HepG2 (cell line): ENCODE results near the gene CASKIN1. TPM values are rescaled to one million over a fixed set of nuclear protein-coding genes. Genes with fewer than 3 reads are reported as not detected.
A peak's percentile ranks its signal among the peaks of the same experiment; 100 is the strongest.

ENCODE experiments used
- BCL3 ChIP-seq: sonication (generic); formaldehyde crosslinking; IDR thresholded peaks from 2 replicates; pipeline ENCODE4 v1.5.1; 2020; ENCODE audit warnings: mild to moderate bottlenecking, missing genetic modification reagents, moderate library complexity
- E2F5 ChIP-seq: sonication (generic); formaldehyde crosslinking; conservative IDR thresholded peaks from 2 replicates; pipeline ENCODE4 v1.4.0; 2020; ENCODE audit warnings: missing genetic modification reagents
- GRHL1 ChIP-seq: sonication (generic); formaldehyde crosslinking; conservative IDR thresholded peaks from 2 replicates; pipeline ENCODE4 v1.8.0; 2022; ENCODE audit warnings: missing genetic modification reagents
- KMT2B ChIP-seq: IDR thresholded peaks from 2 replicates; pipeline ENCODE4 v1.6.1; 2016; ENCODE audit warnings: missing genetic modification reagents, missing compliant biosample characterization
- MIER2 ChIP-seq: IDR thresholded peaks from 2 replicates; pipeline ENCODE4 v1.6.1; 2016; ENCODE audit warnings: missing biosample characterization, missing genetic modification reagents
- NPAS2 ChIP-seq: sonication (generic); formaldehyde crosslinking; IDR thresholded peaks from 2 replicates; pipeline ENCODE4 v1.8.0; 2022; ENCODE audit warnings: mild to moderate bottlenecking, missing genetic modification reagents, borderline replicate concordance
- SCMH1 ChIP-seq: sonication (generic); formaldehyde crosslinking; IDR thresholded peaks from 2 replicates; pipeline ENCODE4 v1.9.0; 2021; ENCODE audit warnings: missing genetic modification reagents, mild to moderate bottlenecking, borderline replicate concordance
- TAF15 ChIP-seq: fragments of 200-400 bp; formaldehyde crosslinking; IDR thresholded peaks from one replicate; pipeline ENCODE4 v1.6.1; 2018; ENCODE audit warnings: mild to moderate bottlenecking, low read depth, low read length; ENCODE audit not compliant: poor library complexity, severe bottlenecking
- ZBED4 ChIP-seq: sonication (generic); formaldehyde crosslinking; IDR thresholded peaks from 2 replicates; pipeline ENCODE4 v1.4.0; 2020; ENCODE audit warnings: missing genetic modification reagents, borderline replicate concordance
- ZHX2 ChIP-seq, 2 experiments: sonication (generic) in 1 of 2; formaldehyde crosslinking in 1 of 2; IDR thresholded peaks; 2 replicates each; pipeline versions ENCODE4 v1.6.1 to v1.9.0; 2014 to 2022; ENCODE audit warnings: antibody characterized with exemption in 1 of 2, borderline replicate concordance in 1 of 2, inconsistent platforms in 1 of 2, low read depth in 1 of 2, missing genetic modification reagents in 1 of 2
- ZNF121 ChIP-seq: sonication (generic); formaldehyde crosslinking; IDR thresholded peaks from 2 replicates; pipeline ENCODE4 v1.5.0; 2020; ENCODE audit warnings: mild to moderate bottlenecking, missing genetic modification reagents
- ZNF562 ChIP-seq: sonication (generic); formaldehyde crosslinking; IDR thresholded peaks from 2 replicates; pipeline ENCODE4 v1.8.0; 2022; ENCODE audit warnings: missing genetic modification reagents, borderline replicate concordance
- ZNF780A ChIP-seq: sonication (generic); formaldehyde crosslinking; IDR thresholded peaks from 2 replicates; pipeline ENCODE4 v1.8.0; 2022; ENCODE audit warnings: mild to moderate bottlenecking, missing genetic modification reagents, moderate library complexity
- polyA plus RNA-seq, 8 experiments: library from polyadenylated mRNA; depleted of rRNA in 3 of 8; stranded (reverse) in 7 of 8; unstranded in 1 of 8; fragments of >200 nt; fragmentation: Illumina TruSeq in 4 of 8; extraction: Trizol in 4 of 8; gene quantifications; 2 replicates each; pipeline versions ENCODE4 v1.2.1 to v1.2.3, GENCODE V29; 2011 to 2016; ENCODE audit warnings: low read depth in 4 of 8, missing spikeins in 1 of 8, mixed read lengths in 1 of 8; ENCODE audit not compliant: insufficient read depth in 1 of 8
- total RNA-seq, 5 experiments: library from RNA; depleted of rRNA; stranded (reverse); fragments of >200 nt; fragmentation: Illumina TruSeq; extraction: Trizol; gene quantifications; 2 replicates each; pipeline ENCODE4 v1.2.3, GENCODE V29; 2016; ENCODE audit warnings: low read depth in 1 of 5

CASKIN1 gene
- total and polyA plus RNA-seq, 2 of the 13 experiments (the other 11 are each of a cell fraction or from before 2014, with no cell fraction given): 1.2 to 2.2 TPM

GRCh38 chr16:2195322-2196161, 863 bp downstream of the CASKIN1 start (continued):
- TF ChIP-seq ZBED4 (no peak), ZHX2 (IDR thresholded peaks at IDR 0.05; ENCODE audit: low read depth) (no peak), ZHX2 (CRISPR knock-in tag; IDR thresholded peaks at IDR 0.05; ENCODE audit: borderline replicate concordance) (no peak), ZNF562 (CRISPR knock-in tag) (no peak), E2F5 (CRISPR knock-in tag) (no peak), ZNF780A (CRISPR knock-in tag) (no peak), GRHL1 (CRISPR knock-in tag) (no peak), MIER2 (CRISPR knock-in tag) (no peak), SCMH1 (CRISPR knock-in tag) (no peak), ZNF121 (CRISPR knock-in tag) (no peak), BCL3 (CRISPR knock-in tag) (peak; percentile 50; the same call in 1 of the 2 replicates), TAF15 (no peak), NPAS2 (CRISPR knock-in tag) (no peak), KMT2B (CRISPR knock-in tag) (no peak)
